Measurements from ENCODE around the gene EXOC2. TPM values are rescaled to one million over a fixed set of nuclear protein-coding genes. Genes with fewer than 3 reads are reported as not detected.

The EXOC2 gene
- total RNA-seq, 4 donors from 2014 or later, result 17.8 to 24.8 (median 21.4) TPM

DNA sequence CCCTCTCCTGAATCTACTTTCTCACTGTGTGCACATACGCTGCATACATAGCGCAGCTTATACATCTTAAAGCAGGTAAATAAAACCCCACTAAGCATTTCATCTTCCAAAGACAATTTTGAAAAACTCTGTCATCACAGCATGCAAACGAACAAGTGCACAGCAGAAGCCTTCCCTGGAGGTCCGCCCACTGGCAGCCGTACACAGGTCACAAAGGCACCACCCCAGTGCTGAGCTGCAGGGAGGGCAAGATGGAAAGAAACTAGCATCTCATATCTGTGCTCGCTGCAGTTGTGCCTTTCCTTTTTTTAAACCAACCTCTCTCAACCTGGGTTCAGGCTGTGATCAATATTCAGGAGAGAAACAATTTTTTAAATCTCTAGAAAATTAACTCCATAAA, 109.3 kb downstream of the EXOC2 start:
- DNase-seq, result no peak
- TF ChIP-seq POLR2A (IDR thresholded peaks at IDR 0.05), result no peak
- TF ChIP-seq, protein P1, sequence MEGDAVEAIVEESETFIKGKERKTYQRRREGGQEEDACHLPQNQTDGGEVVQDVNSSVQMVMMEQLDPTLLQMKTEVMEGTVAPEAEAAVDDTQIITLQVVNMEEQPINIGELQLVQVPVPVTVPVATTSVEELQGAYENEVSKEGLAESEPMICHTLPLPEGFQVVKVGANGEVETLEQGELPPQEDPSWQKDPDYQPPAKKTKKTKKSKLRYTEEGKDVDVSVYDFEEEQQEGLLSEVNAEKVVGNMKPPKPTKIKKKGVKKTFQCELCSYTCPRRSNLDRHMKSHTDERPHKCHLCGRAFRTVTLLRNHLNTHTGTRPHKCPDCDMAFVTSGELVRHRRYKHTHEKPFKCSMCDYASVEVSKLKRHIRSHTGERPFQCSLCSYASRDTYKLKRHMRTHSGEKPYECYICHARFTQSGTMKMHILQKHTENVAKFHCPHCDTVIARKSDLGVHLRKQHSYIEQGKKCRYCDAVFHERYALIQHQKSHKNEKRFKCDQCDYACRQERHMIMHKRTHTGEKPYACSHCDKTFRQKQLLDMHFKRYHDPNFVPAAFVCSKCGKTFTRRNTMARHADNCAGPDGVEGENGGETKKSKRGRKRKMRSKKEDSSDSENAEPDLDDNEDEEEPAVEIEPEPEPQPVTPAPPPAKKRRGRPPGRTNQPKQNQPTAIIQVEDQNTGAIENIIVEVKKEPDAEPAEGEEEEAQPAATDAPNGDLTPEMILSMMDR (IDR thresholded peaks at IDR 0.05), result no peak
- intact Hi-C loops (cut with DNase I), result no loop called here
- H3K36me3 ChIP-seq, result peaks cover 0 to 28% (median 0%) of the 10 kb centered on the region in 3 donors
- 64% methylated on average over 6 of the region's 6 CpGs for WGBS, 2 donors
- H3K9me3 ChIP-seq, result no peaks in the 10 kb centered on the region
- no peak overlapping the region for H3K27ac ChIP-seq
- H3K4me3 ChIP-seq, result no peak overlapping the region
- peaks cover 0 to 15% (median 4%) of the 10 kb centered on the region in 3 donors for H3K4me1 ChIP-seq
- no peaks in the 10 kb centered on the region for H3K27me3 ChIP-seq

DNA sequence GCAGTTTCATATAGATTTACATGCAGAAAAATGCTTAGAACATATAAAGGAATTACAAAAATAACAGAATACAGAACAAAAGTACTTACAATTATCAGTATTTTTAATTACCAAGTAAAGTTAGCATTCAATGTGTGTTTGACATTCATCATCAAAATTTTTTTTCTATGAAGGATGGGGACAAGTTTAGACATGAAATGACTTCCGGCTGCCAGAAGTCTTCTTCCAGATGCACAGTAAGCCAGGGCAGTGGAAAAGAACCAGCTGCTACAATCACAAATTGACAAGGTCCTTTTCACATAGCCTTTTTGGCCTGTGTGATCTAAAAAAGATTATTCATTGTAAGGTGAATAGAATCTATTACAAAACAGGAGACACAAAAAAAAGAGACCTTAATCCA, 109.8 kb downstream of the EXOC2 start:
- intact Hi-C loops (cut with DNase I), result no loop called here
- Histone ChIP-seq H3K4me1 (peaks cover 0 to 15% (median 4%) of the 10 kb centered on the region in 3 donors), H3K27me3 (no peaks in the 10 kb centered on the region), H3K36me3 (peaks cover 0 to 23% (median 0%) of the 10 kb centered on the region in 3 donors), H3K9me3 (no peaks in the 10 kb centered on the region), H3K4me3 (no peak overlapping the region), H3K27ac (no peak overlapping the region)
- WGBS, 2 donors, result 25 to 53% methylated on average over 1 of the region's 1 CpG
- no peak for TF ChIP-seq POLR2A (IDR thresholded peaks at IDR 0.05)
- TF ChIP-seq, protein P1 (IDR thresholded peaks at IDR 0.05), result no peak
- DNase-seq, result no peak

DNA sequence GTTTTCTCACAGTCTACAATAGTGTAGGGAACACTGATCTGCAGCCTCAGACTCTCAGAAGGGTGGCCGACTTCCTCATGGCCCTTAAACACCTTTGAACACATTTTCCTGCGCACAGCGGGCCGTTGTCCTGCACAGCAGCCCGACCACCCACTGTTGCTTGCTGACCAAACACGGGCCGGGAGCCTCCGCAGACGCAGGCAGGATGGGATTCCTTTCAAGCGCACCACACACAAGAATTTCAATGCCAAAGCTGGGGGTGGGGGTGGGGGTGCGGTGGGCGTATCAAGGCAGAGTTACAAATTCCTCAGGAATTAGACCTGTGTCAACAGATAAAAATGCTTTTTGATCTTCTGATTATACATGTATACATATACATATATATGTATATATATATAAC, 110.6 kb downstream of the EXOC2 start:
- Histone ChIP-seq H3K27me3 (no peaks in the 10 kb centered on the region), H3K4me1 (peaks cover 0 to 15% (median 4%) of the 10 kb centered on the region in 3 donors), H3K4me3 (no peak overlapping the region), H3K9me3 (no peaks in the 10 kb centered on the region), H3K36me3 (peaks cover 0 to 18% (median 0%) of the 10 kb centered on the region in 3 donors), H3K27ac (no peak overlapping the region)
- TF ChIP-seq, protein P1 (IDR thresholded peaks at IDR 0.05), result no peak
- TF ChIP-seq POLR2A (IDR thresholded peaks at IDR 0.05), result no peak
- WGBS, 2 donors, result 80 to 83% methylated on average over 11 to 12 of the region's 12 CpGs
- intact Hi-C loops (cut with DNase I), result no loop called here
- DNase-seq, result no peak

DNA sequence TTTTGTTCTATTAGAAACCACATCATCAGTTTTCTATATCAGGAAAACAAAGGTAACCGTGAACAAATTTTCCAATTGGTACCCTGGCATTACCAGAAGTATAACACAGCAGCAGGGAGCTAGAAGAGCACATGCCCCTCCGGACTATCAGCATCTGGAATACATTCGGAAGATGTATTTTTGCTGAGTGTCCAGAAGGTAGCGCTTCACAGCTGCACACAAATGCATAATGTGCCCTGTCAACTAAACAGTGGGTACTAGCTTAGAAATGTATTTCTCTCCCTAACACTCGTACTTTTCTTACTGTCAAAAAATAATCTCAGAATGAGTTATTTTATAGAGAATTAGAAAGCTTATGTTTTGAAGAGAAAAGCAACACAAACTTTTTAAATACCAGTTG, 113.6 kb downstream of the EXOC2 start:
- DNase-seq, result no peak
- intact Hi-C loops (cut with DNase I), result no loop called here
- H3K4me3 ChIP-seq, result no peak overlapping the region
- H3K36me3 ChIP-seq, result peaks cover 0 to 27% (median 4%) of the 10 kb centered on the region in 3 donors
- WGBS, 2 donors, result 92 to 95% methylated on average over 5 of the region's 5 CpGs
- no peaks in the 10 kb centered on the region for H3K27me3 ChIP-seq
- no peak overlapping the region for H3K27ac ChIP-seq
- TF ChIP-seq, protein P1 (IDR thresholded peaks at IDR 0.05), result peak in 1 of 6 experiments; percentile 9
- TF ChIP-seq POLR2A (IDR thresholded peaks at IDR 0.05), result no peak
- H3K9me3 ChIP-seq, result no peaks in the 10 kb centered on the region
- peaks cover 0 to 15% (median 4%) of the 10 kb centered on the region in 3 donors for H3K4me1 ChIP-seq

DNA sequence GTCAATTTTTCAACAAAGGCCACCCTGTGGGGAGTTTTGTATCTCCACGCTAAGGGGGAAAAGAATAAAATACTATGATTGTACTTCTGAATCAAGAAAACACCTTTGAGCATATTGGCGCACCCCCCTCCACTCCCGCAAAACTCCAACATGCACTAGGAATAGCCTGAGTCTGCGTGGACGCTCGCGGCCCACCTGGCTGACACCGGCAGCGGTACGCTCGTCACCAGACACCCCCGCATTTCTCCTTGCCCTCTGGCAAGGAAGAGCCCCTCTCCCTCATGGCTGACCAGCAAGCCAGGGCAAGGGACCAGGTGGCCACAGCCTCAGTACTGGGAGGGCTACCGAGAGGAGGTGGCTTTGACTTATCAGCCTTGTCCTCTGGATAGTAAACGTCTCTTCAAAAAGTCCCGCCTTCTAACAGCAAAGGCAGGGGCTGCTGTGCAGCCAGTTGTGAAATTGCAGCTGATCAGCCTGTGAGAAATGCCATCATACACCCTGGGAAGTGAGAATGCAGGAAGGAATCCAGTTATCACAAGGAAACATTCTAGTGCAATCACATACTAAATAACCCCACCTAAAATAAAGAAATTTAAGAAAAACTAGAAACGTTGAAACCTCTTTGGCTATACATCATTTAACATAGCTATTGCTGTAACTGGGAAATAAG, 120.2 kb downstream of the EXOC2 start:
- intact Hi-C loops (cut with DNase I), result no loop called here
- DNase-seq, result no peak

More for the DNA sequence above, 120.2 kb downstream of the EXOC2 start:
- TF ChIP-seq, protein P1 (IDR thresholded peaks at IDR 0.05), result no peak
- no peak for TF ChIP-seq POLR2A (IDR thresholded peaks at IDR 0.05)
- H3K4me3 ChIP-seq, result no peak overlapping the region
- WGBS, 2 donors, result 83 to 94% methylated on average over 15 of the region's 16 CpGs
- no peaks in the 10 kb centered on the region for H3K27me3 ChIP-seq
- H3K36me3 ChIP-seq, result peaks cover 0 to 77% (median 4%) of the 10 kb centered on the region in 3 donors
- H3K27ac ChIP-seq, result no peak overlapping the region
- no peaks in the 10 kb centered on the region for H3K9me3 ChIP-seq
- H3K4me1 ChIP-seq, result no peaks in the 10 kb centered on the region
